A375 (cell line): ENCODE measurements around the gene VASH1. TPM values are rescaled to one million over a fixed set of nuclear protein-coding genes. Genes with fewer than 3 reads are reported as not detected.

Source experiments
- total RNA-seq: library from RNA; depleted of rRNA; stranded (reverse); fragments of >200 nt; shearing (Covaris generic); gene quantifications from 2 replicates; pipeline ENCODE4 v1.2.3, GENCODE V29; 2014; rRNA removed

The VASH1 gene
- 4.7 and 5.5 TPM in 2 replicates for total RNA-seq

DNA sequence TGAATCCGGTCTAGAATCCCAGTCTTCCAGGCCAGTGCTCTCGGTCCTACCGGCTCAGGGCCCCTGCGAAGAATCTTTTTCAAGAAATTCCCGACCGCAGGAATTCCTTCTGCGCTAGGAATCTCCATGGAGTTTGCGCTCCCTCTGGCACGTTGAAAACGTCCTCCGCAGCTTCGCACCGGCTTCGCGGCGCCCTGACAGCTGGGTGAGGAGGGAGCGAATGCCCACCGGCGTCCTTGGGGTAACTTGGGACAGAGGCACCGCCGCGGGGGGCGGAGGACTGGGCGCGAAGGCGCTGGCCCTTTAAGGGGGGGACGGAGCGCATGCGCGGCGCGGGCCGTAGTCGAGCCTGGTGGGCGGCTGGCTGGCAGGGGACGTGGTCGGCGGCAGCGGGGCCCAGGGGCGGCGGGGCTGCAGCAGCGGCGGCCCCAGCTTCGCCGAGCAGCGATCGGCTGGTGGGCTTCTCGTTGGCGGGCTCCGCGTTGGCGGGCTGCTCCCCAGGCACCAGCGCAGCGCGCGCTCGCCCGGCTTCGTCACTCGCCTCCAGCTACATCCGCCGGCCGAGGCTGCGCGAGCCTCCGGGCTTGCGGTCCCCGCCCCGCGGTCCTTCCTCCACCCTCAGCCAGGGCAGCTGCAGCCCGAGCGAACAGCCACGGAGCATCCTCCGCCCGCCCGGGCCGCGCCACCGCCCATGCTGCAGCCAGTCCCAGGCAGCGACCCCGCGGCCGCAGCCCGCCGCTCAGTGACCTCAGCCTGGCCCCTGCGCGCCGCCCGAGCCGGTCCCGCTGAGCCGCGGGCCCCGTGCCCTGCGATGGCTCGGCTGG, at the start of gene VASH1:
Gene VASH1 (plus strand): TSS at position 333 of the 824 bp plus-strand sequence. CDS start 1,354 bp downstream, outside the sequence.

DNA sequence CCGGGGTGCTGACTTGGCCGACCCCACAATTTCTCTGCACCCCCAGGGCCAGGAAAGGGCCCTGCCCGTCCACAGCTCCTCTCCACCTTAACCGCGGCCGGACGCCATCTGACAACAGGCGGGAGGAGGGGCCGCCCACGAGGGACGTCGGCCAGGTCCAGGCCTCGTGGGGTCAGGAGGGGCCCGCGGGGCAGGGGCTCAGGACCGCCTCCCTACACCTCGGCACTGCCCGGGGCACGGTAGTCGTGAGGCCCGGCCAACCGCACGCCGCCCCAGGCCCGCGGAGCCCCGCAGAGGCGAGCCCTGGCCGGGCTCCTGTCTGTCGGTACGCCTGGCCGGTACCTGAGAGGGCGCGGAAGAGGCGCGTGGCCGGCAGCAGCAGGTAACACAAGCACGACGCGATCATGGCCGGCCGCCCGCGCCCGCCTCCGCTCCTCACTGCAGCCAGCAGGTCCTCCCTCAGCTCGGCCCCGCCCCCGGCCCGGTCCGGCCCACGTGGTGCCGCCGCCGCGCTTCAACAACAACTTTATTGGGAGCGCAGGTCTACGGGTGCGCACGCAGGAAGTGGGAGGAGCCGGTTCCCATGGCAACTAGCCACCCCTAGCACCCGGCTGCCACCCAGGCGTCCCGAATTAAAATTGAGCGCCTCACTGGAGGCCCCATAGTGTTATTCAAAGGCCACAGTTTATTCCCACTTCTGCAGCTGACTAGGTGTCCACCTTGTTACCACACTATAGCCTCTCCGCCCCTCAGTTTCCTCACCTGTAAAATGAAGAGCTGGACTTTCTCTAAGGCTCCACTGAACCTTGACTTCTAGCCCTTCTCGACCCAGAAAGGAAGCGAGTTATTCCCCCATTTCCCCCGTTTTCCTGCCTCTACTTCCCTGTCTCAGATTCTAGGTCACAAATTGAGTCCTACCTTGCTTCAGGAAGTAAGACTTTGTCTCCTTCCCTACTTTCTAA, 51.4 kb downstream of the VASH1 start, which contains the start of gene ANGEL1:
Gene ANGEL1 (minus strand): TSS at position 461 of the 962 bp plus-strand sequence. CDS start 55 bp downstream, at position 406.

DNA sequence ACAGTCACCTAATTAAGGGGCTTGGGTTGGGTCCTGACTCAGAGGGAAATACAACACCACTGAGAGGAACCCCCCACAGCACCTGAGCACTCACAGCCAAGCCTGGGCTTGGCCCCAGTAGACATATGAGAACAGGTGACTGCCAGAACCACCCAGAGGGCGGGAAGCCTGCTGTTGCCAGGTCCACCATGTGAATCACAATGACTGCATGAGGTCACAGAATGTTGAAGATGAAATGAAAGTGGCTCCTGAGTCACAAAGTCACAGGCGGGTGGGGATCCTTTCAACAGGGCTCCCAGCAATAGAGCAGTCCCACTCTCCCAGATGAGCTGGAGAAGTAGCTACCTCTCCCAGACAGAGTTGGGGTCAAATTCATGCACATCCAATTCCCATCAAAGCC, 64.9 kb downstream of the VASH1 start, which contains the start of gene LRRC74A:
Gene LRRC74A (plus strand): TSS at position 287 of the 400 bp plus-strand sequence. CDS start 290 bp downstream, outside the sequence.

Other genes with a start within 250 kb of the VASH1 start
- 7.0 and 7.7 TPM in 2 replicates for gene ANGEL1, start 51.4 kb downstream of the VASH1 start, total RNA-seq
- gene LRRC74A, start 64.9 kb downstream of the VASH1 start, total RNA-seq = not detected in 2 replicates